ENCODE results near the gene AK5.

Gene AK5

DNA sequence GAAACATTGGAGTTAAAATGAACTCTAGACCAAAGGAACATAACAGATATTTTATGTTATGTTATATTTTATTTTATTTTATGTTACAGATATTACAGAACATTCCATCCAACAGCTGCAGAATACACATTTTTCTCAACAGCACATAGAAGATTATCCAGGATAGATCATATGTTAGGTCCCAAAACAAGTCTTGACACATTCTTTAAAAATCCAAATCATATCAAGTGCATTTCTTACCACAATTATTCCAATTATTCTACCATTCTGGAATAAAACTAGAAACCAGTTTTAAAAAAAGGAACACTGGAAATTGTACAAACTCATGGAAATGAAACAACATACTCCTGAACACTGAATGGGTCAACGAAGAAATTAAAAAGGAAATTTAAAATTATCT lies 31.7 kb upstream of the AK5 start:
- no peak for TF ChIP-seq CTCF (IDR thresholded peaks at IDR 0.05)

GRCh38 chr1:77253211-77253610 lies 28.6 kb upstream of the AK5 start:
- no peak for TF ChIP-seq CTCF (IDR thresholded peaks at IDR 0.05)

GRCh38 chr1:77263708-77264107 lies 18.1 kb upstream of the AK5 start:
- TF ChIP-seq CTCF (IDR thresholded peaks at IDR 0.05), result no peak

GRCh38 chr1:77265180-77265579 lies 16.6 kb upstream of the AK5 start:
- no peak for TF ChIP-seq CTCF (IDR thresholded peaks at IDR 0.05)

DNA sequence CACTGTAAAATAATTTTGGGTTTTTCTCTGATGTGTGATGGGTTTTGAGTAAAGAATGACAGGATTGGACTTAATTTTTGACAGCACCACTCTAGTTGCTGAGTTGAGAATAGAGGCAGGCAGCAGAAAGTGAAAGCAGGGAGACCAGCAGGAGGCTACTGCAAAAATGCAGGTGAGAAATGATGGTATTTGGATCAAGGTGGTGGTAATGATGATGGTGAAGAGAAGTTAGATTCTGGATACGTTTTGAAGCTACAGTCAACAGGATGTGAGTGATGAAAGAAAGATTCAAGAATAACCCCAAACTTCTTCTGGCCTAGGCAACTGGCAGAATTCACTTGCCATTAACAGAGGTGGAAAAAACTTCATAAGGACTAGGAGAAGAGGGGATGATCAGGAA lies 14.8 kb upstream of the AK5 start:
- TF ChIP-seq CTCF (IDR thresholded peaks at IDR 0.05), result no peak

- TF ChIP-seq CTCF (IDR thresholded peaks at IDR 0.05), result no peak
Measured at GRCh38 chr1:77271852-77272580, 9.8 kb upstream of the AK5 start.

DNA sequence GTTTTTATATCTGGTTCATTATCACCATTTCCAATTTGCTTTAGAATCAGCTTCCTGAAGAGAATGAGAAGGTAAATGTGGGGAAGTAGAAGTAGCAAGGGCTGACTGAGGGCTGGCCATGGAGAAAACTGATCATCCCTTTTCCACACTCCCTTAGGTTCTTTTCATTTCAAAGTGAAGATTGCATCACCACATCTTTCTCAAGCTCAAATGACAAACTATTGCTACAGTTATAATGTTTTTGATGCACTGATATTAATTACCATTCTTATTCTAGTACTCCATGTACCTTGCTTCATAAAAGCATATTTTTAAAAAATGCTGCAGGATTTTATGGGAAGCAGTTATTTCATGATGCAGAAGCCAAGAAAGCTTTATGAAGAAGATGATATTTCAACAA lies 7.9 kb upstream of the AK5 start:
- TF ChIP-seq CTCF (IDR thresholded peaks at IDR 0.05), result no peak

DNA sequence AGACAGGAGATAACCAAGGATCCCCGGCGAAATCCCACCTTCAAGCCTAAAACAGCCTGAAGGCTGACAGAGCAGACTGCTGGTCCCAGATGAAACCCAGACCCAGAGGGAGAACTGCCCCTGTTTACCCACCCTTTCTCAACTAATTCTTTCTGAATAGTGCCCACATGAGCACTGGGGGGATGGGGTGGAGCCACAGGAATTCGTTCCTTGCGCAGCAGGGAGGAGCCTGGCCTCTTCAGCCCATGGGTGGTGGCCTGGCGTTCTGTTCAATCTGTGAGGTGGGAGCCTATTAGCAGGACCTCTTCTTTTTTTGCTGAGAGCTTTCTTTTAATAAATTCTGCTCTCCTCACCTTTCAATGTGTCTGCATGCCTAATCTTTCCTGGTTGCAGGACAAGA lies 6.6 kb upstream of the AK5 start:
- TF ChIP-seq CTCF (IDR thresholded peaks at IDR 0.05), result no peak
